ENCODE data around the gene PDE4B.

Gene PDE4B

GRCh38 chr1:66422804-66423203, 630.1 kb downstream of the PDE4B start:
- no peak for DNase-seq (ENCODE audit: low spot score)
